Stimulated activated CD4-positive, alpha-beta T cell treated with anti-CD3 and anti-CD28 coated beads, Interleukin-1b, Interleukin-23, amount 100 ng/mL, for 24 hours (primary cell): ENCODE measurements around the gene FILIP1L.

Experiments used
- DNase-seq, 4 experiments: peaks; one replicate each; pipeline ENCODE4 v3.0.0-alpha.2; 2020; ENCODE audit warnings: low read depth in 4 of 4, low spot score in 1 of 4

Gene FILIP1L

GRCh38 chr3:99980606-99981005, 133.7 kb downstream of the FILIP1L start:
- DNase-seq: no peak

- no peak for DNase-seq
Observed at GRCh38 chr3:99978221-99978620, 136.1 kb downstream of the FILIP1L start.

- no peak for DNase-seq
Observed at GRCh38 chr3:99976584-99976983, 137.7 kb downstream of the FILIP1L start.

- no peak for DNase-seq
Observed at GRCh38 chr3:99974989-99975388, 139.3 kb downstream of the FILIP1L start.

GRCh38 chr3:99972380-99973104, 141.8 kb downstream of the FILIP1L start:
- DNase-seq: no peak

GRCh38 chr3:99971761-99972160, 142.5 kb downstream of the FILIP1L start:
- no peak for DNase-seq

- DNase-seq: no peak
Observed at GRCh38 chr3:99970198-99970597, 144.1 kb downstream of the FILIP1L start.

- DNase-seq: no peak
Observed at GRCh38 chr3:99969136-99969535, 145.2 kb downstream of the FILIP1L start.

GRCh38 chr3:99967796-99968195, 146.5 kb downstream of the FILIP1L start:
- DNase-seq: no peak

- no peak for DNase-seq
Observed at GRCh38 chr3:99966662-99967416, 147.5 kb downstream of the FILIP1L start.

GRCh38 chr3:99965681-99966408, 148.5 kb downstream of the FILIP1L start:
- no peak for DNase-seq

- DNase-seq: no peak
Observed at GRCh38 chr3:99965077-99965476, 149.2 kb downstream of the FILIP1L start.

- DNase-seq: no peak
Observed at GRCh38 chr3:99962703-99963102, 151.6 kb downstream of the FILIP1L start.

GRCh38 chr3:99961756-99962515, 152.4 kb downstream of the FILIP1L start:
- no peak for DNase-seq

GRCh38 chr3:99960941-99961340, 153.4 kb downstream of the FILIP1L start:
- DNase-seq: no peak

GRCh38 chr3:99960123-99960878, 154.0 kb downstream of the FILIP1L start:
- DNase-seq: no peak

- no peak for DNase-seq
Observed at GRCh38 chr3:99958222-99958912, 155.9 kb downstream of the FILIP1L start.

GRCh38 chr3:99957151-99957796, 157.0 kb downstream of the FILIP1L start:
- no peak for DNase-seq

- DNase-seq: no peak
Observed at GRCh38 chr3:99955773-99956562, 158.3 kb downstream of the FILIP1L start.
